GOT3 (cell line): ENCODE data around the gene CCDC33.

Experiments
- DNase-seq: peaks from one replicate; lab custom pipeline; 2025; ENCODE audit warnings: mixed read lengths; lab: John Stamatoyannopoulos, UW

CCDC33 gene

GRCh38 chr15:74229686-74230085 lies 6.4 kb upstream of the CCDC33 start:
- no peak for DNase-seq

- DNase-seq, result no peak
These were observed 4.7 kb upstream of the CCDC33 start for GRCh38 chr15:74231475-74231874.

GRCh38 chr15:74233373-74233772 lies 2.8 kb upstream of the CCDC33 start:
- no peak for DNase-seq

GRCh38 chr15:74233851-74234597 lies 2.1 kb upstream of the CCDC33 start:
- DNase-seq, result no peak

- no peak for DNase-seq
These were observed 1.6 kb upstream of the CCDC33 start for GRCh38 chr15:74234598-74234875.

DNA sequence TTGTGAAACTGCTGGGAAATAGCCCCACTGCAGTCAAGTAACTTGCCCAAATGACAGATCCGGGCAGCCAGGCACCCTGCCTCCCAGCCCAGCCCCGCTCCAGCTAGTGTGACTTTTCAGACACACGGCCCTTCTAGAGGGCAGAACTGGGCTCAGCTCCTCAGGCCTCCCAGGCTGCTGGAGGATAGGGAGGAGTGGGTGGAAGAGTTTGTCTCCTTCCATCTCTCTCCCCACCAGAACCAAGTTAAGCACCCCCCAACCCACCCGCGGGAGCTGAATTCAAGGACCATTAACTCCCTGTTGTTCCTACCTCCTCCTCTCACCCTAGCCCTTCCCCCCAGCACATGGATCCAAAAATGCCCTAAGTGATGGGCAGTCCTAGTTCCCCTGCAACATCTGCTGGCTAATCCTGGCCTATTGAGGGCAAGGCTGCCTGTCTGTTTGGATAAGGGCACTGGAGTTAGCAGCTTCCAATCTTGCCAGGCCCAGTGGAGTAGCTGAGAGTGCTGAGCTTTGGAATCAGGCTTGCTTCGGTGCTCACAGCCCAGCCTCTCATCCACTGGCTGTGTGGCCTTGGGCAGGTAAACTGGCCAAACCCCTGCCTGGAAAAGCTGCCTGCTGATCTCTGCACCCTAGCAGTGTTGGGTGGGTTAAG lies 3.1 kb downstream of the CCDC33 start:
- no peak for DNase-seq

DNA sequence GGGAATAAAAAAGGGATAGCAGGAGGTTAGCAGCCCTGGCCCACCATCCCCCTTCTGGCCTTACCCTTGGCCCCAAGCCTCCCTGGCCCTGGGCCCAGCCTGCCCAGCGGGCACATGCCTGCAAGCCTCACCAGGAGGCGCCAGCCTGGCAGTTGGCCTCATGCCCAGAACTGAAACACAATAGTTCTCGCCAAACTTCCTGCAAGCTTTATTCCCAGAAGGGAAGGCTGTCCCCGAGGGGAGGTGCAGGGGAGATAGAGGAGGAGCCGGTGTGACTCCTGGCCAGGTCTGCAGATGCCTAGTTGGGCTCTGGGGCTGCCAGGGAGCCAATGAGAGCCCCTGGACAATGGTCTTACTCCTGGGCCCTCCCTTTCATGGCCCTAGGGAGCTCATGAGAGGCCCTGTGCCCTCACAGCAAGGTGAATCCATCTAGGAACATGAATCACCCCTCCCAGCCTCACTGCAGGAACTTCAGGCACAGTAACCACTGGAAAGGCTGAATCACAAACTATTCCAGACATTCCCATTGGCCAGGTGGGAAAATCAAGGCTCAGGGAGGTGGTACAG lies 4.0 kb downstream of the CCDC33 start:
- DNase-seq, result peak; percentile 60

DNA sequence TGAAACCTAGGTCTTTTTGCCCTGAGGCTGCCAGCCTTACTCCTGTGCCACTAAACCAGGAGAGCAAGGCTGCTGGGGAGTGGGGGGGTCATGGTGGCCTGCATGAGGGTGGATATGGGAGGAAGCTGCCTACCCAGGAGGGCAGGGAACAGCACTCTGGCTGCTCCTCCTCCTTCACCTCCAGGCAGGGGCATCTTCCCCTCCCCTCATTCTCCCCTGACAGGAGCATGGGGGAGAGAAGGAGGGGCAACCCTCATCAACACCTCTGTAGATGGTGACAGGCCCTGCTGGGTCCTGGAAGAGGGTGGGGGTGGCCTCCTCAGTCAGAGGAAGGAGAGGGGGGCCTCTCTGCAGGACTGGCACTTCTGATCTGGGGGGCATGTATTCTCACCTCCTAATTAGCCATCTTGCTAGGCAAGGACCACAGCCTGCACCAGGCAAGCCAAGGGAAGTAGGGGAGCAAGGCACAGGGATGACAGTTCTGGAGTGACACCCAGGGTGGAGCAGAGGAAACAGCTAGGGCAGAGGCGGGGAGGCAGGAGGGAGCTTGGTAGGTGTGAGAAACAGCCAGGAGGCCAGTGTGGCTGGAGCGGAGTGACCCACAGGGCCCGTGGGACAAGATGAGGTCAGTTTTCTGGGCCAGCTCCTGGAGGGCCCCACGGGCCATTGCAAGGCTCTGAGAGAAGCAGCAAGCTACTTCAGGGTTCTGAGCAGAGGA lies 4.9 kb downstream of the CCDC33 start:
- DNase-seq, result no peak

DNA sequence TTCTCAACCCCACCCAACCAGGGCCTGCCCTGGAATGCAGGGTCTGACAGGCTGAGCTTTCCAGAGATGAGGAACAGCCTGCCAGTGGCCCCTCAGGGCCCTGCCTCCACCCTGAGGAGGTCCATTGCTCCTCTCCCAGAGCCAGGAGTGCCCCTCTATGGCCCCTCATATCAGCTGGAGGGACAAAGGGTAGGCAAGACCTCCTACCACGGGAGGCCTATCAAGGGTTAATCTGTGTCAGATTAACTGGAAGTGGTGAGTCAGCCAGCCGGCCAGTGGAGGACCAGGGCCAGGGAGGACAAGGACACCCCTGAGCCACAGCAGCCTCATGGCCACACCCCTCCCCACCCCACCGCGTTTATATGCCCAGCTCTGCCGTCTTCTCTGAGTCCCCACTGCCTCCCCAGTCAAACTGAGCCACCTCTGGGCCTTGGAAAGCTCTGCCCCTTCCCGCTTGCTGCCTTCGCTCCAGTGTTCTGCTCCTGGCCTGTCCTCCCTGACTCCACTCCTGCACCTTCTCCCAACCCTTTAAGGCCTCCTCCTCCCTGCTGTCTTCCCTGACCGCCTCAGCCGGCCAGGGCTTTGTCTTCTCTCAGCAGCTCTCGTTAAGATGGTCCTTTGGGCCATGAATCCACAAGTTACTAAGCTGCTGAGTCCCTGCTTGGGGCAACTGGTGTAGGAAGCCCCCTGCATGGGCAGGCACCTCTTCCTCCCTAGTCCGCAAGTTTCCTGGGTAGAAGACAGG lies 6.5 kb downstream of the CCDC33 start:
- DNase-seq, result no peak

- DNase-seq, result no peak
These were observed 7.3 kb downstream of the CCDC33 start for GRCh38 chr15:74243431-74243830.

GRCh38 chr15:74244822-74245341 lies 8.8 kb downstream of the CCDC33 start:
- no peak for DNase-seq

DNA sequence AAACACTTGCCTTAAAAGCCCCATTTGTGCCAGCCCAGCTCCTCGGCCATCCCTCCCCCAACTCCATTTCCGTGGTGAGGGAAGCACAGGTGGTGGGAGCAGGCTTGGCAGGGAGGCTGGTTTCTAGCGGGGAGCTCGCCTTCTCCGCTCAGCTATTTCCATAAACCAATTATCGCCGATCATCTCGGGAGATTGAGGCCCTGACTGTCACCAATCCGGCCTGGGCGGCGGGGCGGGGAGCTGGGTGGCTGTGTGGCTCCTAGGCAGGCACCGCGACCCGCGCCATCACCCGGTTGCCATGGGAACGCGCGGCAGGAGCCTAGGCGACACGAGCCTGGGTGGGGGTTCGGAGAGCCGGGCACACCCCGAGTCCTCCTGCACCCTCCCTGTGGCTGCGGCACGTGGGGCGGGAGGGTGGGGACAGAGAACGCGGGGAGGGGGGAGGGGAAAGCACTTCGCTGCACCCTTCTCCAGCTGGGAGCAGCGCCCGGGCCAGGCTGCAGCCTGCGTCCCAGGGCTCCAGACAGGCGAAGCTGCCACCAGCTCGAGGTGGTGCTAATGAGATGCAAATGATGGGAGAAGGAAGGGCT lies 9.3 kb downstream of the CCDC33 start:
- no peak for DNase-seq

DNA sequence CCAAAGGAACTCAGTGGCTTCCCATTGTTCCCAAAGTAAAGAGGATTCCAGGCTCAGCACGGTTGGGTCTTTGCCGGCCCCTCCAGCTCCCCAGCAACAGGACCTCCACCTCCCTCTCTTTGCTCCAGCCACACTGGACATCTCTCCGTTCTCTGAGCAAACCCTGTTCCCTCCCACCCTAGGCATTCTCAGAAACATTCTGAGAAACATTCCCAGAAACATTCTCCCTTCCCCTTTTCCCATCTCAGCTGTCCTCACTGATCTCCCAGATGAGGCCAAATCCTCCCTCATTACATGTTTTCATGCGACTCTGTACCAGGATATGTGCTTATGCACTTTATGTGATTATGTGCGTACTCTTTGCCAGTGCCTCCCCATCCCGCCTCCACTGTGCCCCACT lies 14.1 kb downstream of the CCDC33 start:
- DNase-seq, result no peak

- no peak for DNase-seq
These were observed 15.1 kb downstream of the CCDC33 start for GRCh38 chr15:74251131-74251811.

- DNase-seq, result no peak
These were observed 16.2 kb downstream of the CCDC33 start for GRCh38 chr15:74252291-74252690.

- no peak for DNase-seq
These were observed 16.6 kb downstream of the CCDC33 start for GRCh38 chr15:74252721-74253120.

DNA sequence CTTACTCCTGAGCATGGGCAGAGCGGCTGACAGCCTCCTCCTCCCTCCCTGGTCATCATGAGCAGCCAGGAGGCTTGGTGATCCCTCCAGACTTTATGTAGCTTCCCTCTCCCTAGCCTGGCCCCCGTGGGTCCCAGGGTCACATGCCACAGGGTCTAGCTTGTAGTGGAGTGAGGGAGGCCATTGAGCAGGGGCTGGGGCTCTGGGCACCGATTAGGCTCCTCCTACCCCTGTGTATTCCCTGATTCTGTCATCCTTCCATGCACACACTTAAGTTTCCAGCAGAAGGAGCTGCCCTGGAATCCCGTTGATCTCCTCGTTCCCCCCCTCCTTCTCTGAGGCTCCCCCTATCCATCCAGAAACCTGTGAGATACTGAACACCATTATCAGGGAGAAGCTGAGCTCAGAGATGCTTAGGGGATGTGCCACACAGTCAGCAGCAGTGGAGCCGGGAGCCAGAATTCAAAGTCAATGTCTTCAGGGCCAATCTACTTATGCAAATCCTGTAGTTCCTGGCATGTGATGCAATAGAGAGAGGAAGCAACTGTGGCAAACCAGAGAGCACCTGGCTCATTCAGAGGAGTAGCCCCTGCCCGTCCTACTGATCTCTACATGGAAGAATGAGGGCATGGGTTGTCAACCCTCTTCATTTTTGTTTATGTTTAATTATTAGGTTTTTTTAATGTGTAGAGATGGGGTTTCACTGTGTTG lies 17.2 kb downstream of the CCDC33 start:
- DNase-seq, result no peak

GRCh38 chr15:74257105-74257504 lies 21.0 kb downstream of the CCDC33 start:
- no peak for DNase-seq

- no peak for DNase-seq
These were observed 21.5 kb downstream of the CCDC33 start for GRCh38 chr15:74257623-74258022.
